ENCODE results near the gene OR9Q2. TPM values are rescaled to one million over a fixed set of nuclear protein-coding genes. Genes with fewer than 3 reads are reported as not detected.
"Not testable (repeated sequence)": the region's sequence is repeated elsewhere in the genome, so short reads cannot be mapped to it uniquely, and the experiment has no call there.

OR9Q2 gene
- polyA plus RNA-seq (ENCODE audit: insufficient read length in 4 of 4): not detected

DNA sequence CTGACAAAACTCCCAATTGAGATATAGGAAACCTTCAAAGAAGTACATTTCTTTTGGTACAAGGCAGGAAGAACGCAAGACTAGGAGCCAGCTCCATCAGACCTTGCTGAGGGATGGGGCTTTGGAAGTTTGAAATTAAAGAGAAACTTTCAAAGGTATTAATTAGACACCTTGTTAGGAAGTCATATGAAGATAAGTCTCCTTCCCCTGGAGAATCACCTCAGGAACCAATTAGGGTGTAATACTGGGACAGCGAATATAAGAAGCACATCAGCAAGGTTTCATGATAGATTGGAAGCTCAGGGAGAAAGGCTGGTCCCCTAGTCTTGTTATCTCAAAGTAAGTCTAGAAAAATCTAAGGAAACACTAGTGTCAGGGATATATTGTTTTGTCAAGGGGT lies at the start of gene OR9Q2:
OR9Q2 (plus strand) TSS at position 301 of the 400 bp plus-strand sequence. CDS start 1,421 bp downstream, outside the sequence.
- DNase-seq (ENCODE audit: low read depth in 4 of 4, low spot score in 3 of 4): no peak

DNA sequence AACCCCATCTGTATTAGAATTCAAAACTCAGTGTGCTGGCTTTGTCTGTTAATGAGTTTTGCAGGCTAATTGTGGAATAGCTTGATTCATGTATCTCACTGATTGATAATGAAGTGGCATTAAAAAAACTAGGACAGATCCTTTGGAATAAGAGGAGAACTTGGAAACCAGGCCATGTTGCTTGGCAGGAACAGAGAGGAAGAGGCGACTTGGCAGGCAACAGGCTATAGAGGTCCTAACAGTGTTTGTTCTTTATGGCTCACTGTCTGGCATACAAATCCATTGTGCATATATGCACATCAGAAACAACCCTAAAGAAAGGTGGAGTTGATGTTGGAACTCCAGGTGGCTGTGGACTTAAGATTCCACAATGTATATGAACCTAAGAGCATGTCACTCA lies 46.1 kb upstream of the OR9Q2 start:
- no peak for DNase-seq (ENCODE audit: low read depth in 4 of 4, low spot score in 3 of 4)

DNA sequence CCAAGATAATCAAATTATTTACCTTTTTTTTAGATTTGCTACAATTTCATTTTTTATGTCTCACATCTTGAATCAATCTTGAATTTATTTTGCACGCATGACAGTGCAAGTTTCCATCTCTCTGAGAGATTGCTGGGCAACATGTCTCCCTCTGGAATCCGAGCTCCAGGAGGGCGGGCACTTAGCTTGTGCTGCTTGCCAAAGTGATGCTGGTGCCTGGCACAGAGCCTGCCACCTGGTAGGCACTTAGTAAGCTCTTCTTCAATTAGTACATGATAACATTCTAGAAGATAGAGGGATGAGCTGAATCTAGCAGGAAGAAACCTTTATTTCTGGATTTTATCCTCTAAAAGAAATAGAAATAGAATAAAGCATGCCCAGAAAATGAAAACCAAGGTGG lies 36.1 kb upstream of the OR9Q2 start:
- no peak for DNase-seq (ENCODE audit: low read depth in 4 of 4, low spot score in 3 of 4)

- no peak for DNase-seq (ENCODE audit: low read depth in 4 of 4, low spot score in 3 of 4)
Measured at GRCh38 chr11:58164389-58164788, 24.5 kb upstream of the OR9Q2 start.

DNA sequence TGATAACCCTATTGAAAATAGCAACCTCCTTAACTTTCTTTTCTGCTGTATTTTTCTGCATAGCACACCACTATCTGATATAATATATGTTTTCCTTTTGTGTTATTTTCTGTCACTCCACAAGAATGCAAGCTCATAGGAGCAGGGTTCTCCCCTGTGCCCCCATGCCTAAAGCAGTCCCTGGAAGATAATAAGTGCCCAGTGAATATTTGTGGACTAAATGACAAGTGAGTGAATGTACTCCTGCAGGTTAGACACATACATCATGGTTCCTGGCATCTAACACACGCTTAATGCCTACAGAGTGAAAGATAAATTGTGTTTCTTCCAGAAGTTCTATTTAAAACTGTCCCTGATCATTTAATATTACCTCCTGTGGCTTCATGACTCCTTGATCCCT lies 23.9 kb upstream of the OR9Q2 start:
- DNase-seq (ENCODE audit: low read depth in 4 of 4, low spot score in 3 of 4): no peak

GRCh38 chr11:58165504-58166106 lies 23.3 kb upstream of the OR9Q2 start:
- DNase-seq (ENCODE audit: low read depth in 4 of 4, low spot score in 3 of 4): no peak

GRCh38 chr11:58177409-58178054 lies 11.3 kb upstream of the OR9Q2 start:
- DNase-seq (ENCODE audit: low read depth in 4 of 4, low spot score in 3 of 4): no peak

GRCh38 chr11:58178444-58178843 lies 10.4 kb upstream of the OR9Q2 start:
- DNase-seq (ENCODE audit: low read depth in 4 of 4, low spot score in 3 of 4): no peak

DNA sequence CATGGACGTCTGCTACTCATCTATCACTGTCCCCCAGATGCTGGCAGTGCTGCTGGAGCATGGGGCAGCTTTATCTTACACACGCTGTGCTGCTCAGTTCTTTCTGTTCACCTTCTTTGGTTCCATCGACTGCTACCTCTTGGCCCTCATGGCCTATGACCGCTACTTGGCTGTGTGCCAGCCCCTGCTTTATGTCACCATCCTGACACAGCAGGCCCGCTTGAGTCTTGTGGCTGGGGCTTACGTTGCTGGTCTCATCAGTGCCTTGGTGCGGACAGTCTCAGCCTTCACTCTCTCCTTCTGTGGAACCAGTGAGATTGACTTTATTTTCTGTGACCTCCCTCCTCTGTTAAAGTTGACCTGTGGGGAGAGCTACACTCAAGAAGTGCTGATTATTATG lies 9.2 kb upstream of the OR9Q2 start:
- no peak for DNase-seq (ENCODE audit: low read depth in 4 of 4, low spot score in 3 of 4)

GRCh38 chr11:58186938-58187337 lies 1.9 kb upstream of the OR9Q2 start:
- no peak for DNase-seq (ENCODE audit: low read depth in 4 of 4, low spot score in 3 of 4)

- no peak for DNase-seq (ENCODE audit: low read depth in 4 of 4, low spot score in 3 of 4)
Measured at GRCh38 chr11:58192229-58192628, 3.4 kb downstream of the OR9Q2 start.

- DNase-seq (ENCODE audit: low read depth in 4 of 4, low spot score in 3 of 4): no peak
Measured at GRCh38 chr11:58193391-58193790, 4.5 kb downstream of the OR9Q2 start.

DNA sequence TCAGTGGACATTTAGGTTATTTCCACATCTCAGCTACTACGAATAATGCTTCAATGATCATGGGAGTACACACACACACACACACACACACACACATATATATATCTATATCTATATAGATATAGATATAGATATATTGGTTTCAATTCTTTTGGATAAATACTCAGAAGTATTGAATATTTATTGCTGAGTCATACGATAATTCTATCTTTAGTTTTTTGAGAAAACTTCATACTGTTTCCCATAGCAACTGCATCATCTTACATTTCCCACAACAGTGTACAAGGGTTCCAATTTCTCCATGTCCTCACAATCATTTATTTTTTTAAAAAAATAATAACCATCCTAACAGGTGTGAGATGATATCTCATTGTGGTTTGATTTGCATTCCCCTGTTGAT lies 7.1 kb downstream of the OR9Q2 start:
- no peak for DNase-seq (ENCODE audit: low read depth in 4 of 4, low spot score in 3 of 4)

DNA sequence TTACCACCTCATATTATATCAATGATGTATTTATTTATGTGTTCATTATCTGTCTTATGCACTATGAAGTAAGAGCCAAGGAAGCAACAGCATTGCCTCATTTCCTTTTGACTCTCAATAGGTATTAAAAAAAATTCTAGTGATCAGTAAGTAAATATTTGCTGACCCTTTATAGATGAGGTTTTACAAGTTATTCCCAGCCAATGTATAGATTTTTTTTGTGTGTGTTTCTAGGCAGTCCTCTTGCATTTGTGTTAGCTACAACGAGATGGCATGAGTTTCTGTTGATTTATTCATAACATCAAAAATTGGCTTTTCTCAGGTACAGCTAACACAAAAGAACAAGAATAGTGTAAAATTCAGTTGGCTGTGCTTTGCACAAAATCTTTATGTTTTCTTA lies 10.4 kb downstream of the OR9Q2 start:
- no peak for DNase-seq (ENCODE audit: low read depth in 4 of 4, low spot score in 3 of 4)

GRCh38 chr11:58204042-58204441 lies 15.2 kb downstream of the OR9Q2 start, which contains the start of gene OR1S2:
TSS of gene OR1S2 (minus strand) at chr11:58204142. CDS start at chr11:58204142, 0 bp downstream.
- no peak for DNase-seq (ENCODE audit: low read depth in 4 of 4, low spot score in 3 of 4)

DNA sequence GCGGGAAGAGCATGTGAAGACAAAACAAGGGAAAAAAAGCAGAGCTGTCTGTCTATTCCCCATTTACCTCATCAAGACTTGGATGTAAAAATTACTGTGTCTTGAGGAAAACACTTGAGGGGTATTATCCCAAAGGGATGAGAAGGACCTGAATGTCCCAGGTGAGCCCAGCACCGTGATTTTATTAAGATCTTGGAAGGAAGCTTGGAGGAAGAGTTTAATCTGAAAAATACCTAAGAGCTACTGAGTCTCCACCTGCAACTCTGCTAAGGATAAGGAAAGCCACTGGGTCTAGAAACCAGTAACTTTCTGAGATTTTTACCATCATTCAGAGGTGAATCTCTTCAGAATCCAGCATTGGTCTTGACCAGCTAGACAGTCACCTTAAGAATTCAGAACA lies 23.6 kb downstream of the OR9Q2 start, which contains the start of gene OR1S1:
OR1S1 (plus strand) TSS at position 301 of the 400 bp plus-strand sequence.
- not testable (repeated sequence) for DNase-seq (ENCODE audit: low read depth in 4 of 4, low spot score in 3 of 4)

- DNase-seq (ENCODE audit: low read depth in 4 of 4, low spot score in 3 of 4): no peak
Measured at GRCh38 chr11:58216476-58216875, 27.6 kb downstream of the OR9Q2 start.

DNA sequence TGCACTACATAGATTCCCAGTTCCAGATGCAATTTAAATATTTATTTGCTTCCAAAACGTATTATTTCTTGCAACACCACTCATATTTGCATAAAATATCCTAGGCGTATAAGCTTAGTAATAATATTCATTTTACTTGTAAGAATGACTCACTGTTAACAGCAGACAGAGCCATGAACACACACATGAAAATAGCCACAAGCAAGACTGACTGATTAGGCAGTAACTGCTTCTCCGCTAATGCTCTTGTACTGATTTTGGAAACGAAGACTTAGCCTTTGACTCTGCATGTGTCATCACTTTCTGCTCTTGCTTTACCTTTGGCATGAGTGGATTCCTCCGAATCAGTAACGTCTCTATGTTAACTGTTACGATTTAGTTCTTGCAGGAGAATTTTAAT lies 33.9 kb downstream of the OR9Q2 start:
- DNase-seq (ENCODE audit: low read depth in 4 of 4, low spot score in 3 of 4): no peak

DNA sequence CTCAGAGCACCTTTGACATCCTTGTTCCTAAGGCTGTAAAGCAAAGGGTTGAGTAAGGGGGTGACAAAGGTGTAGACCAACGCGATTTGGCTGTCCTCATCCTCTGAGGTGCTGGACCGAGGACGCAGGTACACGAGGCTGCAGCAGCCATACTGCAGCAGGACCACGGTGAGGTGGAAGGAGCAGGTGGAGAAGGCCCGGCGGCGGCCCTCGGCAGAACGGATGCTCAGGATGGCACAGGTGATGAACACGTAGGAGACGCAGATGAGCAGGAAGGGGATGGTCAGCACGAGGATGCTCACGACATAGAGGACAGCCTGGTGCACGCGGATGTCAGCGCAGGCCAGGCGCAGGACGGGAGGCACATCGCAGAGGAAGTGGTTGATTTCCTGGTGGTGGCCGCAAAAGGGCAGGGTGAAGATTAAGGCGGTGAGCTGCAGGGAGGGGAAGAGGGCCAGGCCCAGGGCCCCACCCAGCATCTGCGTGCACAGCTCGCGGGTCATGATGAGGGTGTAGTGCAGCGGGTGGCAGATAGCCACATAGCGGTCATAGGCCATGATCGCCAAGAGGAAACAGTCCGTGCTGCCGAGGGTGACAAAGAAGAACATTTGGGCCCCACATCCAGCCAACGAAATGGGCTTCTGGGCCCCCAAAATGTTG lies 39.2 kb downstream of the OR9Q2 start:
- no peak for DNase-seq (ENCODE audit: low read depth in 4 of 4, low spot score in 3 of 4)
